ENCODE data around the gene UBTD1. TPM values are rescaled to one million over a fixed set of nuclear protein-coding genes. Genes with fewer than 3 reads are reported as not detected.
"Not testable (repeated sequence)": the region's sequence is repeated elsewhere in the genome, so short reads cannot be mapped to it uniquely, and the experiment has no call there.

The UBTD1 gene
- total RNA-seq, 2 donors from 2014 or later: 1.8 to 2.4 TPM

GRCh38 chr10:97479410-97479809, 19.3 kb upstream of the UBTD1 start:
- ATAC-seq: not testable (repeated sequence)

DNA sequence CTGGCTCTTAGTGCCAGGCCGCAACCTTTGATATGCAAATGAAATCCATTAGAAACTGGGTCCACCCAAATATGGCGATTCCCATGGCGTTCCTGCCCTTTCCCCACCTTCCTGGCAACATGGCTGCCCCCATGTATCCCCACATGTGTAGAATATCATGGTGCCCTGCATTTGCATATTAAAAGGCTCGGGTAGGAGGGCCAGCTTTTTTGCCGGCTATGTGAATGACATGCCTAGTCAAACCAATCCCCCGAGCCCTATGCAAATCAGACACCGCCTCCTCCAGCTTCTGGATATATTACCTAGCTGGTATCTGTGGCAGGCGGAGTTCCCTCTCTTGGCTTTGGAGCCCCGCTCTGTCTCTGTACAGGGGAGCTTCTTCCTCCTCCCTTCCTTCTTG, 18.8 kb upstream of the UBTD1 start:
- DNase-seq: no peak
- intact Hi-C loops (cut with DNase I, micrococcal nuclease): no loop called here
- no peak for ATAC-seq

More at GRCh38 chr10:97479410-97479809, 19.3 kb upstream of the UBTD1 start:
- DNase-seq; intact Hi-C loops (cut with DNase I, micrococcal nuclease): not testable (repeated sequence)

- no peak for ATAC-seq
- intact Hi-C loops (cut with DNase I, micrococcal nuclease): no loop called here
Observed at GRCh38 chr10:97481071-97481470, 17.7 kb upstream of the UBTD1 start.

GRCh38 chr10:97482381-97482780, 16.3 kb upstream of the UBTD1 start:
- intact Hi-C loops (cut with DNase I, micrococcal nuclease): no loop called here
- DNase-seq: no peak
- no peak for ATAC-seq

More at GRCh38 chr10:97481071-97481470, 17.7 kb upstream of the UBTD1 start:
- no peak for DNase-seq

- no peak for DNase-seq
- no peak for ATAC-seq
- intact Hi-C loops (cut with DNase I, micrococcal nuclease): no loop called here
Observed at GRCh38 chr10:97483506-97483905, 15.2 kb upstream of the UBTD1 start.

DNA sequence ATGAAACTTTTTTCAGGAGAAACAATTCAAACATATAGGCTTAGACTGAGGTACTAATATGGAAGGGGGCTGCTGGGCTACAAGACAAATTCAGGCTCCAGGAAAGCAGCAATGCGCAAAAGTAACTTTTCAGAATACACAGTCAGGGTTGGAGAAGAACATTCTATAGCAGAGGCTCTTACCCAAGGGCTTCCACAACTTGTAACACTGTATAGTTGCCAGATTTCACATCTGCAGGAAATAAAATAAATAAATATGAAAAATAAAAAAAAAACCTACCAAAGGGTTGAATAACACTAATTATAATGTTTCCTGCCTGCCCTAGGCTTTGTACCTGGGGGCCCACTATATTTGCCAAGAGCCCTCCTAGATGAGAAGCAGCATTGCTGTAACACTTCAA, 14.8 kb upstream of the UBTD1 start:
- DNase-seq: no peak
- intact Hi-C loops (cut with DNase I, micrococcal nuclease): no loop called here
- no peak for ATAC-seq

- intact Hi-C loops (cut with DNase I, micrococcal nuclease): no loop called here
- DNase-seq (no peak), ATAC-seq (no peak)
Observed at GRCh38 chr10:97485647-97486281, 13.0 kb upstream of the UBTD1 start.

GRCh38 chr10:97490592-97490991, 8.1 kb upstream of the UBTD1 start:
- ATAC-seq (no peak), DNase-seq (no peak)
- intact Hi-C loops (cut with DNase I, micrococcal nuclease): no loop called here

DNA sequence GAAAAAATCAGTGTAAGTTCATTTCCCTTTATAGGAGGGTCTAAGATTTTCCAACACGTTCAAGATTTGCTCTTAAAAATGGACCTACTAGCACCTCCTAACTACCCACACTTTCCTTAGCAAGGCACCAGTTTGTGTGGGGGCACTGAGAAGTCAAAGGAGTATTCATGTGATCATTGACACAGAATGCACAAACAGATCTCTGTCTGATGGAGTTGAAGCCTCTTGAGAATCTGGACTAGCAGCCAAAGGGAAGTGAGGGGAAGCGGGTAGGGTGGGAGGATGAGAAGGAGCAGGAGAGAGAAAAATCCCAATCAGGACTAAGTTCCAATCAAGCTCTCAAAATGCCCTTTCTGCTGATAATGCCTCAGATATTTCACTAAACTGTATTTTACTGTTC, 4.6 kb upstream of the UBTD1 start:
- intact Hi-C loops (cut with DNase I, micrococcal nuclease): no loop called here
- no peak for DNase-seq
- ATAC-seq: no peak

GRCh38 chr10:97494863-97495506, 3.7 kb upstream of the UBTD1 start:
- ATAC-seq (no peak), DNase-seq (no peak)
- intact Hi-C loops (cut with DNase I, micrococcal nuclease): no loop called here

DNA sequence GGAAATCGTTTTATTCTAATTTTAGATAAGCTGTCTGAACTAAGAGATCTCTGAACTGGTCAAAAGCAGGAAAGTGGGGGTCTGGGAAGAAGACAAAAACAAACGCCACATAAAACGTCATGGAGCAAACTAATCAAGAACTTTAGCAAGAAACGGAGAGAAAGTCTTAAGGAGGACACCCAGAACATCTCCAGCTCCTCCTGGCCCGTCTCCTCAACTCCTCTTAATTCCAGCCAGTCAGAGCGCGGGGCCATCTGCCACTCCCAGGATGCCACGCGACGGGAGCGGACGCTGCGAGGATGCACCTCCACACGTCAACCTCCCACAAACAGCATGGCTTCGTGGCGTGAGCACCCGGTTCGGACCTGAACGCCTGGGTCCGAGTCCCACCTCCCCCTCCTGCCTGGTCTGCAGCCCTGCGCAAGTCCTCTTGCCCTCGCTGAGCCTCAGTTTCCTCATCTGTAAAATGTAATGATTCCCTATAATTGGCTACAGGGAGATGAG, 1.1 kb upstream of the UBTD1 start:
- ATAC-seq: peak; percentile 55
- intact Hi-C loops (cut with DNase I, micrococcal nuclease): no loop called here
- DNase-seq: peak; percentile 85 to 86

GRCh38 chr10:97498076-97498840, 466 bp upstream of the UBTD1 start, which contains the start of gene MMS19:
TSS of gene MMS19 (minus strand) at chr10:97498422. CDS start at chr10:97498384, 38 bp downstream.
- intact Hi-C loops (cut with DNase I, micrococcal nuclease): no loop called here
- peak; percentile 99 to 100 for DNase-seq
- peak; percentile 86 for ATAC-seq

- intact Hi-C loops (cut with DNase I, micrococcal nuclease): no loop called here
- no peak for ATAC-seq
- peak; percentile 47 to 58 for DNase-seq
Observed at GRCh38 chr10:97499561-97500296, 1.0 kb downstream of the UBTD1 start.

GRCh38 chr10:97500297-97500575, 1.5 kb downstream of the UBTD1 start:
- no peak for ATAC-seq
- intact Hi-C loops (cut with DNase I, micrococcal nuclease): no loop called here
- no peak for DNase-seq

- intact Hi-C loops (cut with DNase I, micrococcal nuclease): no loop called here
- DNase-seq (no peak), ATAC-seq (no peak)
Observed at GRCh38 chr10:97502916-97503315, 4.2 kb downstream of the UBTD1 start.

- DNase-seq: no peak
- intact Hi-C loops (cut with DNase I, micrococcal nuclease): no loop called here
- no peak for ATAC-seq
Observed at GRCh38 chr10:97503406-97503805, 4.7 kb downstream of the UBTD1 start.

- no peak for ATAC-seq
- intact Hi-C loops (cut with DNase I, micrococcal nuclease): no loop called here
Observed at GRCh38 chr10:97505152-97505551, 6.4 kb downstream of the UBTD1 start.

GRCh38 chr10:97506199-97506991, 7.7 kb downstream of the UBTD1 start:
- no peak for ATAC-seq
- DNase-seq: no peak
- intact Hi-C loops (cut with DNase I, micrococcal nuclease): no loop called here

More at GRCh38 chr10:97505152-97505551, 6.4 kb downstream of the UBTD1 start:
- no peak for DNase-seq
